RWPE2 (cell line): ENCODE results near the gene CCDC184.

Source experiments
- ATAC-seq: fragments of 200-7000 bp; cut with Tn5 transposase; 3 replicates; pipeline ENCODE4 v1.9.1; 2021; ENCODE audit warnings: low read depth
- DNase-seq: peaks from one replicate; pipeline ENCODE4 v3.0.0-alpha.2; 2020; ENCODE audit warnings: low spot score
- H3K27ac ChIP-seq: fragments of 450-650 bp; 2 replicates; pipeline ENCODE4 v1.5.1; 2017; ENCODE audit warnings: mild to moderate bottlenecking; ENCODE audit not compliant: poor library complexity, severe bottlenecking
- H3K27me3 ChIP-seq: fragments of 250-450 bp; sonication (Bioruptor Pico); 2 replicates; pipeline ENCODE4 v1.5.1; 2021; ENCODE audit warnings: mild to moderate bottlenecking, moderate library complexity; ENCODE audit not compliant: insufficient read depth, poor library complexity, severe bottlenecking
- H3K36me3 ChIP-seq: fragments of 250-450 bp; sonication (Bioruptor Pico); 2 replicates; pipeline ENCODE4 v1.5.1; 2020; ENCODE audit warnings: low read depth, mild to moderate bottlenecking, moderate library complexity
- H3K4me1 ChIP-seq: fragments of 250-450 bp; sonication (Bioruptor Pico); 2 replicates; pipeline ENCODE4 v1.5.1; 2021; ENCODE audit warnings: mild to moderate bottlenecking, moderate library complexity; ENCODE audit not compliant: insufficient read depth, poor library complexity, severe bottlenecking
- H3K4me3 ChIP-seq: fragments of 250-450 bp; sonication (Bioruptor Pico); 2 replicates; pipeline ENCODE4 v1.5.1; 2021; ENCODE audit warnings: mild to moderate bottlenecking, moderate library complexity; ENCODE audit not compliant: severe bottlenecking
- H3K9me3 ChIP-seq: fragments of 250-450 bp; sonication (Bioruptor Pico); 2 replicates; pipeline ENCODE4 v1.5.1; 2021; ENCODE audit warnings: mild to moderate bottlenecking, moderate library complexity; ENCODE audit not compliant: severe bottlenecking
- TF ChIP-seq, protein P1 (sequence below): fragments of 450-650 bp; IDR thresholded peaks from one replicate; pipeline ENCODE4 v1.5.1; 2017; ENCODE audit warnings: mild to moderate bottlenecking, moderate library complexity; ENCODE audit not compliant: poor library complexity, severe bottlenecking

The CCDC184 gene

DNA sequence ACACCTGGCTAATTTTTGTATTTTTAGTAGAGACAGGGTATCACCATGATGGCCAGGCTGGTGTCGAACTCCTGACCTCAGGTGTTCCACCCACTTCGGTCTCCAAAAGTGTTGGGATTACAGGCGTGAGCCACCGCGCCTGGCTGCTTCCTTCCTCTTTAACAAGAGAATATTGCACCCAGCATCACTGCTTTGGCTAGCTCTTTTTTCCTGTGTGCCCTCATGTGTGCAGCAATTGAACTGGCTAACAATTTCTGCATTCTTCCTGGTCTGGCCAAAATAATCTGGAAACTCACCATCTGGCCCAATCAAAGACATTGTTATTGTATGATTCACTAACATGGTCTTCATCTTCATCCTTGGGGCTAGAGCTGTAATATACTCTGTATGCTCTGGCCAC, 23.4 kb upstream of the CCDC184 start:
- no peaks in the 10 kb centered on the region for H3K36me3 ChIP-seq
- TF ChIP-seq, protein P1, sequence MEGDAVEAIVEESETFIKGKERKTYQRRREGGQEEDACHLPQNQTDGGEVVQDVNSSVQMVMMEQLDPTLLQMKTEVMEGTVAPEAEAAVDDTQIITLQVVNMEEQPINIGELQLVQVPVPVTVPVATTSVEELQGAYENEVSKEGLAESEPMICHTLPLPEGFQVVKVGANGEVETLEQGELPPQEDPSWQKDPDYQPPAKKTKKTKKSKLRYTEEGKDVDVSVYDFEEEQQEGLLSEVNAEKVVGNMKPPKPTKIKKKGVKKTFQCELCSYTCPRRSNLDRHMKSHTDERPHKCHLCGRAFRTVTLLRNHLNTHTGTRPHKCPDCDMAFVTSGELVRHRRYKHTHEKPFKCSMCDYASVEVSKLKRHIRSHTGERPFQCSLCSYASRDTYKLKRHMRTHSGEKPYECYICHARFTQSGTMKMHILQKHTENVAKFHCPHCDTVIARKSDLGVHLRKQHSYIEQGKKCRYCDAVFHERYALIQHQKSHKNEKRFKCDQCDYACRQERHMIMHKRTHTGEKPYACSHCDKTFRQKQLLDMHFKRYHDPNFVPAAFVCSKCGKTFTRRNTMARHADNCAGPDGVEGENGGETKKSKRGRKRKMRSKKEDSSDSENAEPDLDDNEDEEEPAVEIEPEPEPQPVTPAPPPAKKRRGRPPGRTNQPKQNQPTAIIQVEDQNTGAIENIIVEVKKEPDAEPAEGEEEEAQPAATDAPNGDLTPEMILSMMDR = no peak
- ATAC-seq (no peak), DNase-seq (no peak)
- H3K9me3 ChIP-seq = no peaks in the 10 kb centered on the region
- no peak overlapping the region for H3K4me3 ChIP-seq
- H3K4me1 ChIP-seq = peaks cover 5% of the 10 kb centered on the region
- no peaks in the 10 kb centered on the region for H3K27me3 ChIP-seq
- H3K27ac ChIP-seq = no peak overlapping the region

DNA sequence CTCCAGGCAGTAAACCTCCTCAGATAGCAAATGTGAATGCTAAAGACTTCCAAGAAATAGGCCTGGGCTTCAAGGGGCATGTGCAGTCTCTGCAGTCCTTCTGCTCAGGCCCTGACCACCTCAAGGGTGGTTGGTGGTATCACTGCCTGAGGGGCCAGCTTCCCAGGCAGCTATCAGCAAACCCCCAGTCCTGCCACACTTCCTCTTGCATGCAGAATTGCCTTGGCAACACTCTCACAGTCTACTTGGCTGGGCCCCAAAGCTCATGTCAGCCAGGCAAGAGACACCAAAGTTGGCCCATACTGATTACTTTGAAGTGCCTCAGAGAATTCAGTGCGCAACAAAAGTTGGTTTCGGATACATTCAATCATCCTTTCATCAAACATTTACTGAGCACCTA, 22.6 kb upstream of the CCDC184 start:
- no peak for ATAC-seq
- Histone ChIP-seq H3K4me1 (peaks cover 5% of the 10 kb centered on the region), H3K9me3 (no peaks in the 10 kb centered on the region), H3K27me3 (no peaks in the 10 kb centered on the region), H3K36me3 (no peaks in the 10 kb centered on the region), H3K27ac (no peak overlapping the region), H3K4me3 (no peak overlapping the region)
- no peak for DNase-seq
- TF ChIP-seq, protein P1 = no peak

DNA sequence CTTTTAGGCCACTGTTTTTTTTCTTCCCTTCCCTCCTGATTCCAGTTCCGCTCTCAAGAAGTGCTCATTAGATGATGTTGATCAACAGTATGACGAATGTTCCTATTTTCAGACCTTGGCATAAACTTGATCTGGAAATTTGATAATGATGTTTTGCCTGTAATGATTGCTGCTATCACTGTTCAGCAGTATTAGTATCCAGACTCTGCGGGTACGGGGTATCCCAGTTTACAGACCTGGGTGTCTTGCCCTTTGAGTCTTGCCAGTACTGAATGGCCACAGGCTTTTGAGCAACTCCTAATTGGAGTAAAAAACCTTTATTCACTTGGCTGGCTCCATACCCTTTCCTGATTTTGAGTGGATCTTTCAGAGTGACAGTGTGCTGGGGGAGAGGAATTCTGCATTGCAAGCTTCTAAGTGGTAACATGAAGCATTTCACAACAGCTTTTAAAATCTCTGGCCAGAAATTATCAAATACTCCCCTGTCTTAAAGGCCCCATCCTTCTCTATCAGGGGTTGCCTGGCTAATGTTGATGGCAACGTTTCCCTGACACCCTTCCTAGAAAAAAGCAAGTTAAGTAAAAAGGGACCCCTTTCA, 20.2 kb upstream of the CCDC184 start:
- no peak for ATAC-seq
- Histone ChIP-seq H3K27ac (no peak overlapping the region), H3K36me3 (no peaks in the 10 kb centered on the region), H3K9me3 (no peaks in the 10 kb centered on the region), H3K4me3 (no peak overlapping the region), H3K4me1 (no peaks in the 10 kb centered on the region), H3K27me3 (no peaks in the 10 kb centered on the region)
- no peak for DNase-seq
- TF ChIP-seq, protein P1 = no peak

DNA sequence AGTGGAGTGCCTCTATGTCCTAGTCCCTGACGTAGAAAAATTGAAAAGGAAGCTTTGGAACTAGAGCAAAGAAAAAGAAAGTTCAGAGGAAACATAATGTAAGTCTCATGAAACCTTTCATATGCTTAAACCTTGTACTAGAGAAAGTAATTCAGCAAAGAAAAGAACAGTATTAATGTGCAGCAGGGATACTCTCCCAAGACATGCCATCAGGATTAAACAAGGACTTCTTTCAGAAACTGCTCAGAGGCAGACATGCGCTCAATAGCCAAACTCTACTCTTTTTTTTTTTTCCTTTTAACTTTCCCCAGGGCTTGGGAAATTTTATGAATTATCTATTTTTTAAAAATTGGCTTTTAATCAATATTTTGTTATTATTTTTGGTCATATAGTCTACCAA, 19.0 kb upstream of the CCDC184 start:
- no peaks in the 10 kb centered on the region for H3K27me3 ChIP-seq
- H3K4me3 ChIP-seq = no peak overlapping the region
- TF ChIP-seq, protein P1 = no peak
- H3K36me3 ChIP-seq = no peaks in the 10 kb centered on the region
- no peak for ATAC-seq
- H3K9me3 ChIP-seq = no peaks in the 10 kb centered on the region
- H3K27ac ChIP-seq = no peak overlapping the region
- no peak for DNase-seq
- no peaks in the 10 kb centered on the region for H3K4me1 ChIP-seq

DNA sequence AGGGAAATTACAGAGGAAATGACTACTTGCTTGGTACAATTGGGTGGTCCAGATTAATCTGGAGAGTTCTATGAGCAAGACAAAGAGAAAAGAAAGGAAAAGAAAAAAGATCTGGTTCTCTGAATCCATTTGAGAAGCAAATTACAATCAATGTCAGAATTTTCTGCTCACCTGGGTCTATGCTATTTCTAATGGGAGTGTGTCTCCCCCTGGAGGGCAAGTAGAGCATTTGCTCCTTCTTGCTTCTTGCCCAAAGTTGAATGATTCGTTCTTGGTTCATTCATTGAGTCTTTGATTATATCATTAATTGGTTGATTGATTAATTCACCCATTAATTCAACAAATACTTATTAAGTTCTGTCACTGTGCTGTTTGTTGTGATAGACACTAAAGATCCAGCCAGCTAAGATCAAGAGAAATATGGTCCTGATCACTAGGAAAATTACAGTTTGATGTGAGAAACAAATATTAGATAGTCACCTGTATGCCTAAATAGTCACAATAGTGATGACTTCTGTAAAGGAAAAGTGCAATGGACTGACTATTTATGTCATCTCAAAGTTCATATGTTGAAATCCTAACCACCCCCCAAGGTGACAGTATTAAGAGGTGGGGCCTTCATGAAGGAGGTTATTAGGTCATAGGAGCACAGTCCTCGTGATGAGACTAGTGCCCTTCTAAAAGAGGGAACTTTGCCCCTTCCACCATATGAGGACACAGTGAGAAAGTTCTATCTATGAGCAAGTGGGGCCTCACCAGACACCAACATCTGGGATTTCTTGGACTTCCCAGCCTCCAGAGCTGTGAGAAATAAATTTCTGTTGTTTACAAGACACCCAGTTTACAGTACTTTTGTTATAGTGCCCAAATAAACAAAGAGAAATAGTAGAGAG, 18.1 kb upstream of the CCDC184 start:
- no peak for ATAC-seq
- H3K4me1 ChIP-seq = no peaks in the 10 kb centered on the region

More for the DNA sequence above, 18.1 kb upstream of the CCDC184 start:
- TF ChIP-seq, protein P1 = peak; percentile 94
- Histone ChIP-seq H3K9me3 (no peaks in the 10 kb centered on the region), H3K27ac (no peak overlapping the region), H3K4me3 (no peak overlapping the region), H3K27me3 (no peaks in the 10 kb centered on the region), H3K36me3 (no peaks in the 10 kb centered on the region)
- DNase-seq = no peak
